GM10248 (cell line): ENCODE data around the gene GPR158.

Experiments used
- CTCF ChIA-PET: fragments of 300-600 bp; sonication (Branson Sonifier 250); formaldehyde crosslinking; extraction: SDS; loops from one replicate; lab custom pipeline; 2021; ENCODE audit warnings: antibody characterized with exemption; lab: Yijun Ruan, JAX
- POLR2A ChIA-PET: fragments of 350-650 bp; sonication (Branson Sonifier 250); formaldehyde crosslinking; extraction: SDS; loops from one replicate; lab custom pipeline; 2020; ENCODE audit warnings: antibody characterized with exemption; lab: Yijun Ruan, JAX
- DNase-seq: peaks from one replicate; pipeline ENCODE4 v3.0.0; 2012; ENCODE audit errors: extremely low spot score
- CTCF ChIP-seq: IDR thresholded peaks from 2 replicates; pipeline ENCODE4 v1.5.1; 2012; ENCODE audit warnings: mild to moderate bottlenecking, low read depth; ENCODE audit errors: extremely low read depth, missing control alignments, control extremely low read depth

The GPR158 gene

GRCh38 chr10:25492680-25493079, 317.9 kb downstream of the GPR158 start:
- ChIA-PET POLR2A (no interaction called here), CTCF (interaction anchor here (1.2 to 1.9 kb wide), 2 partner anchors 10 to 11 kb away, joined by 3 to 7 read pairs; no protein-coding TSS in a partner anchor)
- no peak for TF ChIP-seq CTCF
- no peak for DNase-seq

- ChIA-PET CTCF (no interaction called here), POLR2A (no interaction called here)
- TF ChIP-seq CTCF: no peak
- no peak for DNase-seq
Observed at GRCh38 chr10:25493122-25493893, 318.5 kb downstream of the GPR158 start.

- POLR2A ChIA-PET: no interaction called here
- CTCF ChIA-PET: interaction anchor here (0.9 to 1.2 kb wide), 2 partner anchors 12 to 15 kb away, joined by 3 to 5 read pairs; no protein-coding TSS in a partner anchor
- TF ChIP-seq CTCF: no peak
- no peak for DNase-seq
Observed at GRCh38 chr10:25497246-25497645, 322.4 kb downstream of the GPR158 start.

- ChIA-PET POLR2A (no interaction called here), CTCF (no interaction called here)
- no peak for TF ChIP-seq CTCF
- no peak for DNase-seq
Observed at GRCh38 chr10:25498645-25499044, 323.8 kb downstream of the GPR158 start.

GRCh38 chr10:25501912-25502311, 327.1 kb downstream of the GPR158 start:
- no peak for DNase-seq
- ChIA-PET POLR2A (no interaction called here), CTCF (interaction anchor here (1.5 kb wide), 1 partner anchor 10 kb away, joined by 7 read pairs; no protein-coding TSS in a partner anchor)
- no peak for TF ChIP-seq CTCF

GRCh38 chr10:25502453-25502852, 327.7 kb downstream of the GPR158 start:
- TF ChIP-seq CTCF: no peak
- DNase-seq: no peak
- ChIA-PET POLR2A (no interaction called here), CTCF (interaction anchor here (1.5 kb wide), 1 partner anchor 11 kb away, joined by 7 read pairs; no protein-coding TSS in a partner anchor)
